Stimulated activated CD8-positive, alpha-beta memory T cell treated with anti-CD3 and anti-CD28 coated beads, Interleukin-2, amount 100 ng/mL, for 1 hour (primary cell): ENCODE measurements around the gene NUDT17.

Experiments
- DNase-seq, 2 donors: peaks; one replicate each; pipeline ENCODE4 v3.0.0-alpha.2; 2020; ENCODE audit warnings: low read depth in 2 of 2

Gene NUDT17

DNA sequence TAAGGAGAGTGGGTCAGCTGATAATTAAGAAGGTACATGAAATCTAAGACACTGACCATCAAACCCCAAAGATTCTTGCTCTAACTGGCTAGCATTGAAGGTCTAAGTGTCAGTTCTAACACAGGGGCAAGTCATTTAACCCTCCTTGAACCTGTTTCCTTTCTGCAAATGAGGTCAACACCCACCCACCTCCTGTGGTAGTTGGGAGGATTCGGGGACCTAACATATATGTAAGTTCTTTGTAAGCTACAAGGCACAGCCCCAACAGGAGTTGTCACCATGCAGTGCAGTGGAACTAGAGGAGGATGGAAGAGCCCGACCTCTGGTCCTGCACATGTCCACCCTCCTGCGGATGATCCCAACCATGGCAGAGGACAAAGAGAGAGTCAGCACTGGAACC lies 2.4 kb downstream of the NUDT17 start:
- no peak for DNase-seq

DNA sequence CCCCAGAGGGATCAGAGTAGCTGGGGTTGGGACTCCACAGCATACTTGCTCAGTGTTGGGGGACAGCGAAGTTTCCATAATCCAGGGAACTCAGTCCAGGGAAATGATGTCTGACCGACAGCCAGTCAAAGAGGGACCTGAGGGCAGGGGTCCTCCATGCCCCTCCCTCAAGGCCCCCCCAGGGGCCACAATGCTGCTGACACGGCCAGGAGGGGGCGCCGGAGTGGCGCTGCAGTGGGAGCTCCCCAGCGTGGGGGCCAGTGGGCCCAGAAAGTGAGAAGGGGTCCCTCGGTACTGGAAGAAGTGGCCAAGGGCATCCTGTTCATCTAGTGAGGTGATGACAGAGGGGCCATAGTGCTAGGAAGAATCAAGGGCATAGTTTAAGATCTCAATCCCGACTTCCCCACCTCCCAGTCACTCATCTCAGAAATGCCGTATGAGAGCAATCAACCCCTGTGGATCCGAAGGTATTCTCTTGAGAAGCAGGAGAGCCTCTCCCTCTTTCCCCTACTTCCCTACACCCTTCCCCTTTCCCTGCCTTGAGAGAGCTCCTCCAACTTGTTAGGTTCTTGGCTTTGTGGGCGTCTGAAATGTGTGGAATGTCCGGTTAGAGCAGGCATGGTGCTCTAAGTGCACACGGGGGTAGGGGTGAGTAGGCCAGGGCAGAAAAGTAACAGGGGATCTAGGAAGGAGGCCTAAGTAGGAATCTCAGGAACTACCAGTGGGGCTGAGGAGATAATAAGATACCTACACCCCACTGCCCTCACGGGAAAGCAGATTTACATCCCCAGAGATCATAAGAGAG lies 4.1 kb downstream of the NUDT17 start:
- no peak for DNase-seq

DNA sequence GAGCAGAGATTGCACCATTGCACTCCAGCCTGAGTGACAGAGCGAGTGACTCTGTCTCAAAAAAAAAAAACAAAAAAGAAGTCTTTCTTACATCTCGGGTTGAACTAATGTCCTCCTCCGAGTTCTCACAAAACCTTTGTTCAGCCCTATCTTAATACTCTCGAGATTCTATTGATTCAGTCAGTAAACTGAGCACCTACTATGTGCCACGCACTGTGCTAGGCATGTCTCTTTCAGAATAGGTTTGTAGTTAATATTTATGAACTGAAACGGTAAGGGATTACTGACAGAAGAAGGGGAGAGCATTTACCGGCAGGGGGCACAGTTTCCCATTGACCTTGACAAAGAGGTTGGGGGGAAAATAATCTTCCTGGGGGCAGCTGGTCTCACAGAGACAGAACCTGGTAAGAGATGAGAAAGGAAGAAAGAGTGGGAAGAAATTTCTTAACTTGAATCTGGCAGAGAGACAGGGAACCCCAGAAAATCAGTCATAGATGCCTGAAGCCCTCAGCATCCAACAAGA lies 10.1 kb downstream of the NUDT17 start:
- DNase-seq: no peak

DNA sequence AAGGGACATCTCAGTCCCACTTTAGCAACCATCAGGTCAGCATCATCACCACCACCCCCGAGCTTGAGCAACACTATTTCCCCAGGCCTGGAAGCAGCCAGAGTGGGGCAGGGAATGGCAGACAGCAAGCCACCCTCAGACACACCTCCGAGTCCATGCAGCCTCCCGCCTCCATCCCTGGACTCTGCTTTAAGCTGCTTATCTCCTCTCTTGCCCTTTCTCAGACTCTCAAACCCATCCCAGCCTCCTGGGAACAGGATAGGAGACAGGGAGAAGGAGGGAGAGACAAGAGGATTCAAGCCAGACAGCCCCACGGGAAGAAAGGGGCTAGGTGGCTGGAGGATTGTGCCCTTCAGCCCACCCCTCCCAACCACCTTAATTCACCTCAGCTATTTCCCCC lies 11.7 kb downstream of the NUDT17 start:
- DNase-seq: no peak

DNA sequence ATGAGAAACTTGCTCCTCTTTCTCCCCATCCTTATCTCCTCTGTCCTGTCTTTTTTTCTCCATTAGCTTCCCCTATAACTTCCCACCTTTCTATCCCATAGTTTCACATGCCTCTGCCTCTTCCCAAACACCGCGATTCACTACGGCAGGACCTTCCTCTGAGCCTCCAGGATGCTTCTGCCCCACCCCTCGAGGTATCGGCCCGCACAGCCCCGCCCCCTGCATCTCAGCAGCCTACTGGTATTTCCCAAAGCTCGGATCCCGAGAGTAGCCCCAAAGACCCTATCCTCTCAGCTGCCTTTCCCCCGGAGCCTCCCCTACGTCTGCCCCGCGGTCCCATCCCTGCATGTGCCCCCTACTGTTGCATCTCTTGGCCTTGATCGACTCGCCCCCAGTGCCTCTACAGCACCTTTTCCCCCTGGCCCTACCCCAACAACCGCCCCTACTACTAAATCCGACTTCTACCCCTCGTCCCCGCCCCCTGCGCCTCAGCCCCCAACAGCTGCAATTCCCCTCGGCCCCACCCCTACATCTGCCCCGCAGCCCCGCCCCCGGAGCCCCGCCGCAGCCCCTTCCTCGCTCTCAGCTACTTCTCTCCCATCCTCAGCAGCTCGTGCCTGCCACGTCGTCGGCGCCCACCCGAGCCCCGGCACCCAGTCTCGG lies 12.9 kb downstream of the NUDT17 start:
- DNase-seq: peak; percentile 10 to 48

DNA sequence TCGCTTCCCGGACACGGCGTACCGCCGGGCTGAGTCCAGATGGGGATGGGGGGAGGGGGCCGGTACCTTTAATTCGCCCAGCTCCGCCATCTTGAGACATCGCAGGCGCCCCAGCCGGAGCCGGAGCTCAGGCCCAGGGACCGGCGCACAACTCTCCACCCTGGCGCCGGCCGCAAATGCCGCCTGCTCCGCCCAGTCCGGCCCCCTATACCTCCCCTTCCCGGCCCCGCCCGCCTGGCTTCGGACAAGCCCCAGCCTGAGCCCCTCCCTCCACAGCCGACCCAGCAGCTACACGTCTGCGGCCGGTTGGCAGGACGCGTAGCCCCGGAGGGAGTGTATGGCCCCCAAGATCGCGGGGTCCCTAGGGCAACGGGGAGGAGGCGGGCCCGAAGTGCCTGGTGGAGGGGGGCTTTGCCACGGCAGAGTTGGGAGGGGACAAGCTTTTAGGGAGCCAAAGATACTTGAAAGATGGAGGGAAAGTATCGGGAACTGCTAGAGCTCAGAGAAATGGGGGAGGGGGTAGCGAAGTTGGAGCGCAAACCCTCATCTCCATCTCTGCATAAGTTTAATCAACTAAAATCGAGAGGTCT lies 13.6 kb downstream of the NUDT17 start, which contains the start of gene PIAS3:
PIAS3 (minus strand) TSS at position 181 of the 590 bp plus-strand sequence; CDS start at position 90, 91 bp downstream.
- DNase-seq: peak; percentile 68 to 73

DNA sequence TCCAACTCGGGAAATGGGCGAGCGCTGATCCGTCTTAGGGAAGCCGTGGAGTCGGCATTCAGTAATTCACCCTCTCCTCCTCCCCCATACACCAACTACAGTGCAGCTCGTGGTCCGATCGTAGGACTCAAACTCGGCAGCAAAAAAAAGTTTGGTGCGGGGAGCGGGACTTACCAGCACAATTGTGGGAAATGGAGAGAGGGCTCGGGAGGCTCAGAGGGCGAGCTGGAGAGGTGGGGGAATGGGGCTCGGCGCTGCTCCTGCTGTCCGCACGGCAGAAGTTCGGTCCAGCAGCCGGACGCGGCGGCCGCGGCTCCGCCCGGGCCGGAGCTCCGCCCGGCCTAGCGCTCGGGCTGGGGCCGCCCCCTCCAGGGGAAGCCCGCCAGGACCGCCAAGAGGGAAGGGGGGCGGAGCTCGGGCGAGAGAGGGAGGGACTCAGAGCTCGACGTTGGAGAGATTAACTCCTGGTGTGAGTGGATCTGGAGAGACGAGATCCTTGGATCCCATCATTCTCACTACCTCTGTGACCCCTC lies 14.1 kb downstream of the NUDT17 start:
- peak; percentile 44 to 65 for DNase-seq

DNA sequence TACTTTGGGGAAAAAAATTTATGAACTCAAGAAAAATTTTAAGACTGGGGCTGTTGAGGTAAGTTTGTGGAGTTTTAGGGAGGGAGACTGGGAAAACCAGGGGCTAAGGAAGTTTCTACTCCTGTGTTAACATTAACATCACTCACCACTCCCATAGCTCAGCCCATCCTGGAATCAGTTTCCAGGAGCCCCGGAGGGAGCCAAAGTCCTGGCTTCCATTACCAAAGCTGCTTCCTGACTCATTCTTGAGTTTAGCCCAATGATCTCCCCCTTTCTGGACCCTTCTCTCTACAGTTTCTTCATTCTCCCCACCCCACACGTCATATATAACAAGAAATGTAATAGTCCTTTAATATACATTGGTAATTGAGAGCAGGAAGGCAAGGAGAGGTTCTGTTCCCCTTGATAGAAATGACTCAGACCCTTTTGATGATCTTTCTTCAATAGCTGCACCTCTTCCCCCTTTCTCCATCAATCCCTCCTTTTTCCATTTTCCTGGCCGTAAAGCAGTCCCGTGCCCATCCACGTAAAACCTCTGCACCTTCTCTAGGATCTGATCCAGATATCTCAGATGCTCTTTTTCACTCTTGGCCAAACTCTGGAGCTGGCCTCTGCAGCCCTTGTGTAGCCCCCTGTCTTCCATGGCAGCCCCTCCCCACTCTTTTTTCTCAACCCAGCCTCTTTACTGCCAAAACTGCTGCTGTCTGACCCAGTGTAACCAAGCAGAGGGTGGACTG lies 18.0 kb downstream of the NUDT17 start:
- DNase-seq: no peak

DNA sequence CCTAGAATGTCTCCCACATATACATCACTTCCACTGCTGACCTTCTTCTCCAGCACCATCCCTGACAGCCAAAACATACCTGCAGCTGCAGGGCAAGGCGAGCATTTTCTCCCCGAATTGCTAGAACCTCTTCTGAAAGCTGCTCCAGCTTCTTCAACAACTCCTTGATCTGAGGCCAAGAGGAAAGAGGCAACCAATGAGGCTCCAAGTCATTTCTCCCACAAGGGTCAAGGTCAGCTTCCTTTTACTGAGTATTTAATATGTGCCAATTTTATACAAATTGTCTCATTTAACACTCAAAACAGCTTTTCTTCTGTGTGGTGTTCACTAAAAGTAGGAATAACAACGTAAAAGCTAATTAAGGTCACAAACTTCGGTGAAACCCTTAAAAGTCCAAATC lies 22.8 kb downstream of the NUDT17 start:
- DNase-seq: no peak

DNA sequence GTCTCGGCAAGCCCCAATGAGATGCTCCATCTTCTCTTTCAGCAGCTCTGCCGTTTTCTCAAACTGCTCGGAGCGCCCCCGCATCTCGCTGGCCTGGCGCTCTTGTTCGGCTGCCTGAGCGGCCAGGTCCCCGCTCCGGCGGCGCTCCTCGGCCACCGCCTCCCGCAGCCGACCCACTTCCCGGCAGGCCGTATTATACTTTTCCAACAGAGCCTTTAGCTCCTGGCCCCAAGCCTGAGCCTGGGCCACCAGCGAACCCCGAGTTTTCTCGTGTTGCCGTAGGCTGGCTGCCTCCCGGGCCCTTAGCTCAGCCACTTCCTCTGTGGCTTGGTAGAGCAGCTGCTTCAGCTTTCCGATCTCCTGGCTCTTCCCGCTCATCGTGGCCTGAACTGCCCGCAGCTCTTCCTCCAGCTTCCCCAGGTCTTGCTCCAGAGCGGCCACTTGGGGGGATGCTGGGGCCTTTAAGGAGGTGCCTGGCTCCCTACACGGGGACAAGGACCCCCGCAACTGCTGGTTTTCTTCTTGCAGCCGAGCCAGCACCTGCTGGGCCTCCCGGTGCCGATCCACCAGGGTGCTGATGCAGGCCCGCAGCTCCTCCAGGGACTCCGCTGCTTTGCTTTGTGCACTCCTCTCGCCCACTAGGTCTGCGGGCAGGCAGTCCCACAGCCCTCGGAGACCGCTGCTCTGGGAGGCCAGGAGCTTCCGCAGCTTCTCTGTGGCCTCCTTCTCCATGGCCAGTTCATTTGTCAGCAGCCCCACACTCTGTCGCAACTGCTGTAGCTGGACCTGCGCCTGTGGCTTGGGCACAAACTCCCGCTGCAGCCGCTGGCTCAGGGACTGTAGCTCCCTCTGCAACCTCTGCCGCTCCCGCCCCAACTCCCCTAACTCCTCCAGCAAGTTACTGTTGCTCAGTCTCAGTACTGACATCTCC lies 26.8 kb downstream of the NUDT17 start:
- DNase-seq: peak in 1 of 2 donors; percentile 4

DNA sequence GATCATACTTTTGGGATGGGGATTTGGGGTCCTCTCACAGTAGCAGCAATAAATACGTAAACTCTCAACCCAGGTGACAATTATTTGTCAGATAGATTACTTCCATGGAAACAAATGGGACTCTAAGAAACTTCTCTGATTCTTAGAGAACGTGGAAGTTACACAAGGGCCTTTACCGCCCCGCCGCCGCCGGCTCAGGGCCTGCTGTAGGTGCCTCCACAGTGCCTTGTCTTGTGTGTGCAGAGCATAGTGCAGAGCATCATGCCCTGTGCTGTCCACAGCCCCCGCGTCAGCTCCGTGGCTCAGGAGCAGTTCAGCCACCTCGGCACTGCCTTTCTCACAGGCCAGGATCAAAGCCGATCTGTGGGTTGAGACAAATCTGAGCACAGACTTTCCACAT lies 29.2 kb downstream of the NUDT17 start:
- DNase-seq: no peak

DNA sequence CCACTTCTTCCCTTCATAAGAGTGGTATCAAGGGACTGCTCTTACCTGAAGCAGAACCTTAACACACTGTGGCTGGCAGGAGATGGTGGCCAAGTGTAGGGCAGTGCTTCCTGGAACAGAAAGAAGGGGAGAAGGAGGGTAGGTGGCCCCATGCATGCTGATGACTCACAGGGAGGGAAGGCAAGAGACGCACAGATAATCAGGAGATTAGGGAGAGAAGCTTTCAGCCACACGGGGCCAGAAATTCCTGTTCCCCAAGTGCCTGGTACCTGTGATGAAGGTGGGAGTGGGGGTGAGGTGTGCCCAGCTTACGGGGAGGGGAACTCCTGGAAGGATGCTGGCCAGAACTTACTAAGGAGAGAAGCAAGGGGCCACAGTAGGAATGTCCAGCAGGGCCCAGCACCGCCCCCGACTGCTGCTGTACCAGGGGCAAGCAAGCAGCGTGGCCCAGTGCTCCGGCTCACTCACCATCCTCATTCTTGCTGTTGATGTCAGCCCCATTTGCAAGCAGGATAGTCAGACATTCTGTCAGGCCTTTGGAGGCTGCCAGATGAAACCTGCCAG lies 32.6 kb downstream of the NUDT17 start:
- DNase-seq: no peak

DNA sequence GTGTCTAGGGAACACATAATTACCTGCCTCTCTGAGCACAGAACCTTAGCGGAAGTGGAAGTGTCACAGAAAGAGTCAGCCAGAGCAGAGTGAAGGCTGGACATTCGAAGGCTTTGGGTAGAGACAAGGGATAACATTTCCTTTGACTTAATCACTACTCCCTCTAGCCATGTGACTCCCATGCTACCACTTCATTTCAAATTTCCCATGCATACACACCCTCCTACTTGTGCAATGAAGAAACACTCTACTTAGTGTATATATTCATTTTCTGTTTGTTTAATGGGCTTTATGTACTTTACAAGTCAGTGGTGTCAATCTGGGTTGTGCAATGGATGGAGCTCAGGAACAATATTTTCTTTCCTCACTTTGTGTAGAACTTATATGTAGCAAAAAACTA lies 33.3 kb downstream of the NUDT17 start:
- DNase-seq: no peak

DNA sequence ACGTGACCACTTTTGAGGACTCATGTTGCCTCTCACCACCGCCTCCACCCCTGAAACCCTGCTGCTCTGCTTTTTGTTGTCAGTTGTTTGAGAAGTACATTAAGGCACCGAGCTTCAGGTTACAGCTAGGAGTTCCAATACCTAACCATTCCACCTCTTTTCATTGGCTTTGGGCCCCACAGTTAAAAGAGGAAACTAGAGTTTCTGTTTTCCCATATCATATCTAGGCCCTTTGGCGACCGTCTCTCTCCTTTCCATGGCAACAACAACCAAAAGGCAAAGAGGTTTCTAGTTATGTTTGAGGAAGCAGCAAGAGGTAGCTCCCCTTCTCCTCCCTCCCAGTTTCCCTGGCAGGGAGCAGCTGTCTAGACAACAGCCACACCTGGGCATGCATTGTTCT lies 34.3 kb downstream of the NUDT17 start:
- no peak for DNase-seq

DNA sequence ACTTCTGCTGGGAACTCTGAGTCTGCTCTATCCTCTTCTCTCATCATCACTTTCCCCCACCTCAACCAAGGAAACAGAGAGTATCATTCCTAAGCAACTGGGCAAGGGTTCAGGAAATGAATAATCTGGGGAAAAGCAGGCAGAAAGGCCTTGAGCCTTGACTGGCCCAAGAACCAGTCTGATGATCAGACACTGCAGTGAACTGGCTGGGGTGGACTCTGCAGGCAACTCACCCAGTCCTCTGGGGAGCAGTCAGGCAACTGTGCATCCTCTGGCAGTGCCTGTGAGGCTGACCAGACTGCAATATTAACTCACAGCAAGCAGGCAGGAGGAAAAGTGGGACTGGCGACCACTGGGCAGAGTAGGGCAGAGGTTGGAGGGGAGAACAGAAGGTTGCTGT lies 39.2 kb downstream of the NUDT17 start:
- DNase-seq: no peak

DNA sequence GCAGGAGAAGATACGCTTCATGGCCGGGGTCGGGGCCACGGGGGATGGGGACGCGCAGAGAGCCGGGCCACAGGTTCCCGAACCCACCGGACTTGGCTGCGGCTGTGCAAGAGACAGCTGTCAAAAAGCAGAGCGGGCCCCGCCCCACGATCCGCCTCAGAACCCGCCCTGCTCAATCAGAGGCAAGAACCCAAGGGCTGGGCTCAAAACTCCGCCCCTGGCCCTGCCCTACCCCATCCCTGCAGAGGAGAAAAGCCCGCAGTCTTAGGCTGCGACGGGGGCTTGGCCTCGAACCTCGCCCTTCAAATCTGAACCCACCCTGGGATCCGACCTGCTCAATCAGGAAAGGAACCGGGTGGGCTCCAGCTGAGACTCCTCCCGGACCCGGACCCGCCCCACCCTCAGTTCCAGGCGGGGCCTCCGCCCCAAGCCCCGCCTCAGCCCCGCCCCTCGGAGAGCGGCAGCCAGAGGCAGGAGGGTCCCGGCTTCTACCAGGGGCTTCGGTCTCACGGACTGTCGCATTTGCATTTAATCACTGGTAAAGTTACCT lies 40.4 kb downstream of the NUDT17 start, which contains the start of gene ANKRD35:
ANKRD35 (minus strand) TSS at position 129 of the 550 bp plus-strand sequence; CDS start at position 21, 108 bp downstream.
- peak; percentile 65 to 78 for DNase-seq

DNA sequence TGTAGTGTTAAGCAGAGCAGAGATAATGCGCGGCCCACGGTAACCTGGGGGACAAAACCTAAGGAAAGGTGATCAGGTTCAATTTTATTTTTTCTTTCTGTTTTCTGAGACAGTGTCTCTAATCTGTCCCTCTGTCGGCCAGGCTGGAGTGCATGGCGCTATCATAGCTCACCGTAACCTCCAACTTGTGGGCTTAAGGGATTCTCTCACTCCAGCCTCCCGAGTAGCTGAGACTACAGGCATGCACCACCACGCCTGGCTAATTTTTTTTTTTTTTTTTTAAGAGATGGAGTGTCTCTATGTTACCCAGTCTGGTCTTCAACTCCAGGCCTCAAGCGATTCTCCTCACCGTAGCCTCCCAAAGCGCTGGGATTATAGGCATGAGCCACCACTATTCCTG lies 41.0 kb downstream of the NUDT17 start:
- no peak for DNase-seq

DNA sequence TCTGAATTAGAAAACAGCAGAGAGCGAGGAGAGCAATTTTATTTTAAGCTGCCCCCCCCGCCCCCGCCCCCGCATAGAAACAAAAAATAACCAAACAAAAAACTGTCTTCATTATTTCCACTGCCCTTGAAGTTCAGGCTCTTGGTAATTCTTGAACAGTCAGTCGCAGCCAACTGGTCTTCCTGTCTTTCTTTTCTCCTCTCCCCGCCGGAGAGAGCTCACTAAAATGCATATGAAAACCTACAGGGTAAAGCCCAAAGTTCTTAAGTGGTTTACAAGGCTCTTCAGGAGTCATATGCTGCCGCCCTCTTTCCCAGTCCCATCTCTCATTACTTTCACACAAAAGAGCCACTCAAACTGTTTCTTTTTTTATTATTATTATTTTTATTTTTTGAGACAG lies 41.4 kb downstream of the NUDT17 start:
- DNase-seq: no peak

DNA sequence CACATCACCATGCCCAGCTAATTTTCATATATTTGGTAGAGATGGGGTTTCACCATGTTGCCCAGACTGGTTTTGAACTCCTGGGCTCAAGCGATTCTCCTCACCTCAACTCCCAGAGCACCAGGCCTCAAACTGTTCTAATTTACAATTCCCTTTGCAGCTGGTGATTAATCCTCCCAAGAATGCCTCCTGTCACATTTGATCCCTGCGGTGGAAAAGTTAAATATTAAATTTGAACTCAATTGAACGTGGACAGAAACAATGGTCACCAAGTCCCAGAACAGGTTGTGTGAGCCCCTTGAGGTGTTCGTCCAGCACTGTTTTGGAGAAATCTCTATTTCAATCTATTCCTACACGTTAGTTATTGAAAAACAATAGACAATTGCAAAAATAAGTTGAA lies 42.2 kb downstream of the NUDT17 start:
- no peak for DNase-seq

DNA sequence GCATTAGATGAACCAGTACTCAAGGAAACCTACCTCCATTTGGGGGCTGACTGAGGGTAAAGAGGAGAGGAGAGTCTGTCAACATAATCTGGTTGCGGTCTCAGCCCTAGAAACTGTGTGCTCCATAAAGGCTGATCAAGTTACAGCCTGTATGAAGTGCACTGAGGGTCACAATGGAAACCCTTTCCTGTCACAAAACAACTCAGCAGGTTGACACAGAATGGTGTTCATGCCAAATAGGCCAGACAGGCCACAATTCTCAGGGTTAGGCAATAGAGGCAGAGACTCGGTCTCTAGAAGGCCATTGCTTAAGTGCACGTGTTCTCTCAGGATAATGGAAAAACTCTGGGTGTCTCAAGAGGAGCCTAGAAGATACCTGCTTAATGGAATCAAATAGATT lies 44.3 kb downstream of the NUDT17 start:
- DNase-seq: no peak
